Keratinocyte (primary cell): ENCODE results near the gene FMNL2. TPM values are rescaled to one million over a fixed set of nuclear protein-coding genes. Genes with fewer than 3 reads are reported as not detected.

Experiments
- DNase-seq: peaks from one replicate; pipeline ENCODE4 v3.0.0-alpha.2; 2011; ENCODE audit warnings: low read depth, missing footprints, low spot score
- FAIRE-seq: peaks from 2 replicates; lab custom pipeline; 2011; peaks lifted over from hg19 to GRCh38; lab: Jason Lieb, UNC
- H2AFZ ChIP-seq: 2 replicates; pipeline ENCODE4 v1.6.0; 2012; ENCODE audit warnings: low read length, control low read depth, inconsistent platforms; ENCODE audit not compliant: control insufficient read depth
- H3K27ac ChIP-seq: 2 replicates; pipeline ENCODE4 v1.5.1; 2011; ENCODE audit warnings: low read length; ENCODE audit not compliant: control insufficient read depth, insufficient read depth
- H3K27me3 ChIP-seq: 3 replicates; pipeline ENCODE4 v1.6.0; 2011; ENCODE audit warnings: low read length; ENCODE audit not compliant: control insufficient read depth, insufficient read depth; ENCODE audit errors: extremely low read depth
- H3K36me3 ChIP-seq, 2 experiments: 2 replicates in 1 of 2; 3 replicates in 1 of 2; pipeline ENCODE4 v1.5.1; 2011; ENCODE audit warnings: low read length in 2 of 2, mild to moderate bottlenecking in 1 of 2; ENCODE audit not compliant: control insufficient read depth in 2 of 2, insufficient read depth in 2 of 2; ENCODE audit errors: extremely low read depth in 1 of 2
- H3K4me1 ChIP-seq: 3 replicates; pipeline ENCODE4 v1.5.1; 2011; ENCODE audit warnings: low read length; ENCODE audit not compliant: control insufficient read depth, insufficient read depth; ENCODE audit errors: extremely low read depth
- H3K4me2 ChIP-seq: 3 replicates; pipeline ENCODE4 v1.6.0; 2011; ENCODE audit warnings: low read depth, low read length; ENCODE audit not compliant: control insufficient read depth, insufficient read depth; ENCODE audit errors: extremely low read depth
- H3K4me3 ChIP-seq, 3 experiments: fragments of 200-600 bp in 1 of 3; sonication (generic) in 1 of 3; 2 replicates in 2 of 3; 3 replicates in 1 of 3; pipeline ENCODE4 v1.5.1; 2011 to 2016; ENCODE audit warnings: low read length in 3 of 3, mild to moderate bottlenecking in 3 of 3, control low read depth in 2 of 3, inconsistent platforms in 1 of 3, low read depth in 1 of 3, mixed read lengths in 1 of 3, mixed run types in 1 of 3, moderate library complexity in 1 of 3; ENCODE audit not compliant: control insufficient read depth in 2 of 3, insufficient read depth in 2 of 3; ENCODE audit errors: extremely low read depth in 1 of 3
- H3K79me2 ChIP-seq: 2 replicates; pipeline ENCODE4 v1.6.0; 2012; ENCODE audit warnings: low read length; ENCODE audit not compliant: control insufficient read depth, insufficient read depth
- H3K9ac ChIP-seq: 3 replicates; pipeline ENCODE4 v1.6.0; 2011; ENCODE audit warnings: low read length; ENCODE audit not compliant: control insufficient read depth, insufficient read depth; ENCODE audit errors: extremely low read depth
- H3K9me1 ChIP-seq: 3 replicates; pipeline ENCODE4 v1.6.0; 2011; ENCODE audit warnings: low read length; ENCODE audit not compliant: control insufficient read depth, insufficient read depth; ENCODE audit errors: extremely low read depth
- H3K9me3 ChIP-seq: 2 replicates; pipeline ENCODE4 v1.5.1; 2012; ENCODE audit warnings: low read depth, low read length; ENCODE audit not compliant: control insufficient read depth
- H4K20me1 ChIP-seq: 3 replicates; pipeline ENCODE4 v1.6.0; 2011; ENCODE audit warnings: low read length; ENCODE audit not compliant: control insufficient read depth, insufficient read depth; ENCODE audit errors: extremely low read depth
- CTCF ChIP-seq, 3 experiments: IDR thresholded peaks in 1 of 3; conservative IDR thresholded peaks in 1 of 3; optimal IDR thresholded peaks in 1 of 3; 2 replicates in 2 of 3; 3 replicates in 1 of 3; pipeline versions ENCODE3 to v1.5.1; 2011; ENCODE audit warnings: low read length in 3 of 3, mild to moderate bottlenecking in 3 of 3, moderate library complexity in 2 of 3, control low read depth in 1 of 3, inconsistent platforms in 1 of 3; ENCODE audit not compliant: insufficient read depth in 2 of 3; ENCODE audit errors: extremely low read depth in 1 of 3
- EZH2 ChIP-seq: IDR thresholded peaks from one replicate; pipeline ENCODE4 v1.6.1; 2012; ENCODE audit warnings: inconsistent platforms, mild to moderate bottlenecking, low read length, moderate library complexity
- dilution Hi-C: fragments of 300-500 bp; cut with MboI; formaldehyde crosslinking; loops from one replicate; pipeline ENCODE4 v1.7.0; 2020; ENCODE audit warnings: low sequenced_read_pairs; ENCODE audit not compliant: extremely low pct_ligation_motif_present
- polyA plus RNA-seq, 5 experiments: library from polyadenylated mRNA; depleted of rRNA in 3 of 5; stranded (reverse) in 3 of 5; stranded (forward) in 1 of 5; unstranded in 1 of 5; fragments of >200 nt; gene quantifications; 1 replicate in 1 of 5; 2 replicates in 3 of 5; 3 replicates in 1 of 5; pipeline versions ENCODE4 v1.2.1 to v1.2.3, GENCODE V29; 2011 to 2012; ENCODE audit warnings: missing spikeins in 2 of 5, low read depth in 1 of 5, low replicate concordance in 1 of 5

Gene FMNL2
- polyA plus RNA-seq, 1 donor (not counting 4 experiments of a cell fraction or from before 2014, with no cell fraction given): 62.7 TPM

- FAIRE-seq: no peak
- Histone ChIP-seq H3K36me3 (peaks cover 18 to 49% of the 10 kb centered on the region in 2 experiments), H3K79me2 (no peaks in the 10 kb centered on the region), H4K20me1 (no peaks in the 10 kb centered on the region), H3K4me1 (no peaks in the 10 kb centered on the region), H3K27ac (no peak overlapping the region), H2AFZ (no peak overlapping the region), H3K27me3 (no peaks in the 10 kb centered on the region), H3K9me1 (no peaks in the 10 kb centered on the region), H3K4me3 (no peak overlapping the region), H3K9ac (no peak overlapping the region), H3K4me2 (no peak overlapping the region), H3K9me3 (no peaks in the 10 kb centered on the region)
- dilution Hi-C loops: no loop called here
- no peak for DNase-seq
- TF ChIP-seq EZH2 (no peak), CTCF (optimal IDR thresholded peaks at IDR 0.05 in 1 of 3, IDR thresholded peaks at IDR 0.05 in 1 of 3, conservative IDR thresholded peaks at IDR 0.05 in 1 of 3; ENCODE audit: extremely low read depth in 1 of 3, insufficient read depth in 2 of 3, low read length in 3 of 3) (no peak)
These were observed 286.0 kb downstream of the FMNL2 start for GRCh38 chr2:152620985-152621384.

GRCh38 chr2:152622219-152622618 lies 287.2 kb downstream of the FMNL2 start:
- Histone ChIP-seq H3K27ac (no peak overlapping the region), H4K20me1 (no peaks in the 10 kb centered on the region), H3K9me3 (no peaks in the 10 kb centered on the region), H3K9me1 (no peaks in the 10 kb centered on the region), H3K9ac (no peak overlapping the region), H3K4me2 (no peak overlapping the region), H3K27me3 (no peaks in the 10 kb centered on the region), H3K36me3 (peaks cover 22 to 47% of the 10 kb centered on the region in 2 experiments), H3K79me2 (no peaks in the 10 kb centered on the region), H3K4me1 (no peaks in the 10 kb centered on the region), H2AFZ (no peak overlapping the region), H3K4me3 (no peak overlapping the region)
- TF ChIP-seq CTCF (optimal IDR thresholded peaks at IDR 0.05 in 1 of 3, IDR thresholded peaks at IDR 0.05 in 1 of 3, conservative IDR thresholded peaks at IDR 0.05 in 1 of 3; ENCODE audit: extremely low read depth in 1 of 3, insufficient read depth in 2 of 3, low read length in 3 of 3) (no peak), EZH2 (no peak)
- no peak for FAIRE-seq
- no peak for DNase-seq
- dilution Hi-C loops: no loop called here
